HepG2 (cell line): ENCODE measurements around the gene PACS1.

Experiments used
- MTA3 ChIP-seq: sonication (generic); formaldehyde crosslinking; IDR thresholded peaks from 2 replicates; pipeline ENCODE4 v1.4.0; 2020; ENCODE audit warnings: missing genetic modification reagents
- NFIC ChIP-seq: IDR thresholded peaks from 2 replicates; pipeline ENCODE4 v1.6.1; 2012; ENCODE audit warnings: mild to moderate bottlenecking, low read length, inconsistent platforms
- USF2 ChIP-seq, 2 experiments: sonication (generic) in 1 of 2; formaldehyde crosslinking in 1 of 2; IDR thresholded peaks; 2 replicates each; pipeline versions ENCODE4 v1.5.1 to v1.6.1; 2011 to 2020; ENCODE audit warnings: borderline replicate concordance in 1 of 2, low read depth in 1 of 2, low read length in 1 of 2, mild to moderate bottlenecking in 1 of 2, missing genetic modification reagents in 1 of 2, moderate library complexity in 1 of 2

- TF ChIP-seq NFIC (no peak), MTA3 (CRISPR knock-in tag) (no peak), USF2 (IDR thresholded peaks at IDR 0.05; ENCODE audit: low read depth, low read length) (no peak), USF2 (CRISPR knock-in tag; IDR thresholded peaks at IDR 0.05; ENCODE audit: borderline replicate concordance) (no peak)
These were observed 194.3 kb downstream of the PACS1 start for GRCh38 chr11:66264383-66264782.
